Body of pancreas (tissue), 4 donors: Measurements from ENCODE around the gene KRI1.

Experiments used
- CTCF ChIP-seq, 7 experiments: fragments of 450-650 bp in 4 of 7; fragments of 200-600 bp in 3 of 7; sonication (generic) in 3 of 7; IDR thresholded peaks; one replicate each; pipeline ENCODE4 v1.5.1; 2016 to 2019; ENCODE audit warnings: antibody characterized with exemption in 7 of 7
- POLR2A ChIP-seq, 3 donors: fragments of 450-650 bp; IDR thresholded peaks; one replicate each; pipeline ENCODE4 v1.6.1; 2016; ENCODE audit warnings: antibody characterized with exemption in 3 of 3, mild to moderate bottlenecking in 2 of 3

DNA sequence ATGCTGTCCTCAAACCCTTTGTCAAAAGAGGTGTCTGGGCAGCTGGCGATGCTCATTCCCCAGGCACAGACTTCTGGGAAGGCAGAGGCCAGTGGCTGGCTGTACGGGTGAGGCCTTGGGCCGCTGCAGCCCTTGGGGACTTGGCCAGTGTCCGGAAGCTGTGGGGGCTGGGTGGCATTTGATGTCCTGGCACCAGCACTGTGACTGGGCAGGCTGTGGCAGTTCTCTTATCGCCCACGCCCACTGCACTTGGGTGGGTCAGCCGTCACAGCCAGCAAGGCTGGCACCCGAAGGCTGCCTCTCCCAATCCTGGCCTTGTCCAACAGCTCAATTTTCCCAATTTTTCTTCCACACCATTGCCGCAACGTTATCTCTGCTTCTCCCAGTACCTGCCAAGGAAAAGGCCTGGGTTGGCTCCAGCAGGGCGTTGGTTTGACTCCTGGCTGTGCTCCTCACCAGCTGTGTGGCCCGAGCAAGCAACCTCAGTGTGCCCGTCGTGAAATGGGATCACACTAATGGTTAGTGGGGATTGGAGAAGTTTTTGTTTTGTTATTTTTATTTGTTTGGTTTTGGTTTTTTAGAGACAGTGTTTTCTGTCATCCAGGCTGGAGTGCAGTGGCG, 46.8 kb upstream of the KRI1 start:
- peak in 1 of 7 experiments; percentile 8 for TF ChIP-seq CTCF (IDR thresholded peaks at IDR 0.05)
- TF ChIP-seq POLR2A (IDR thresholded peaks at IDR 0.05), result peak in 2 of 3 donors; percentile 25 to 54
